ENCODE results near the gene RHBDD1. TPM values are rescaled to one million over a fixed set of nuclear protein-coding genes. Genes with fewer than 3 reads are reported as not detected.
A peak's percentile ranks its signal among the peaks of the same experiment; 100 is the strongest.
"Not testable (repeated sequence)": the region's sequence is repeated elsewhere in the genome, so short reads cannot be mapped to it uniquely, and the experiment has no call there.

The RHBDD1 gene
- total RNA-seq, 1 donor from 2014 or later = 31.3 TPM

GRCh38 chr2:226799211-226799975 is 36.5 kb upstream of the RHBDD1 start, which contains the start of gene IRS1:
Gene IRS1, minus strand, starts transcription at chr2:226799820. Its CDS starts 1,082 bp downstream, at chr2:226798738.
- DNase-seq (ENCODE audit: low read depth) = peak; percentile 35

DNA sequence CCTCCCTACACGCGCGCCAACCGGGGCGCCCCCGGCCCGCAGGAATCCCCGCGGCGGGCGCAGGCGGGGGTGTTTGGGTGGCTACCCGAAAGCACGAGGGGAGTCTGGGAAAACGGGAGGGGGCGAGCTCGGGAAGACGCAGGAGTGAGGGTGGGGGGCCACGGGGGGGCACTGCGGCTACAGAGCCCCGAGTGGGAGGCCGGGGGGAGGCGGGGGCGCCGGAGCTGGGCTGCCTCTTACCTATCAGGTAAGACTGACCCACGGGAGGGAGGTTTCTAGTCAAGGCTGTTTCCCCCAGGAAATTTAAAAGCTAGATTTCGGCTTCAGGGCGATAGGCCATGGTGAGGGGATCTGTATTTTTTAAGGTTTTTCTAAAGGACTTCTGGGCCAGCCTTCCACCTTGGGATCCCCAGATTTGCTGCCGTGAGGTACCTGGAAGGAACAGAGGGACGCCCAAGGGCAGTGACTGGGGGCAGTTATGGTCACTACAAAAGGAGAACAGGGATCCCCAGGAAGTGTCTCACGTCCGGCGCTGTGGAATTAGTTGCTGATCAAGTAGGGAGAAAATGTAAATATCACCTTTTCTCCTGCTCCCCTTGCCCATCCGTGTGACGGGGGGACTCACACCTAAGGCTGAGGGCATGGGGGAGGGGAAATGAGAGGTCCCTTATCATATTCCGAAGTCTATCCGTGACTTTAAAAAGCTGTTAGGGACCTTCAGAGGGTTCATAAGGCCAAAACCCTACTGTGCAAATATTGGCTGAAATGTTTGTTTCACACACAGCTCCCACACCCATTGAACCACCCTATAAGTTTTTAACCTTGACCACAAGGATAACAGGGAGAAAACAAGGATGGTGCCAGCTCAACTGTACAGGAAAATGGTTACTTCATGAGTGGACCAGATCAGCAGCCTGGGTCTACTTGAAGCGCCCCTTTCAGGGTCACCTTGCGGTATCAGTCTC is 35.6 kb upstream of the RHBDD1 start:
- peak; percentile 49 for DNase-seq (ENCODE audit: low read depth)

- peak; percentile 90 for DNase-seq (ENCODE audit: low read depth)
These were observed 34.7 kb upstream of the RHBDD1 start for GRCh38 chr2:226800941-226801784.

DNA sequence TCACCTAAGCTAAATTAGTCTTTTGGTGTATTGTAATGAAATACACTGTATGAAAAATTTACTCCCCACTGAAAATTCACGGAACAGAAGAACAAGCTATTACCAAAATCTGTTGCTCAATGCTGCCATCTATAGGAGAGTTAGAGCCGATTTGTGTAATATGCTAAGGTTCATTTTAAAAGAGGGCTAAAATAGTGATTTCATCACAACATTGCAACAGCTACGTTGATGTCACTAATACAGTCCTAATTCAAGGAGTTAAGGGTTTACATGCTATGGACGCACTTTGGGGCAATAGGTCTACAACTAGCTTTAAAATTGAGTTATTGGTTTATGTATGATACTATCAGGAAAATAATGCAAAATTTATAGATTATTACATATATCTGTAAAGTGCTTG is 33.3 kb upstream of the RHBDD1 start:
- peak; percentile 83 for DNase-seq (ENCODE audit: low read depth)

- DNase-seq (ENCODE audit: low read depth) = no peak
These were observed 32.4 kb upstream of the RHBDD1 start for GRCh38 chr2:226803410-226803809.

DNA sequence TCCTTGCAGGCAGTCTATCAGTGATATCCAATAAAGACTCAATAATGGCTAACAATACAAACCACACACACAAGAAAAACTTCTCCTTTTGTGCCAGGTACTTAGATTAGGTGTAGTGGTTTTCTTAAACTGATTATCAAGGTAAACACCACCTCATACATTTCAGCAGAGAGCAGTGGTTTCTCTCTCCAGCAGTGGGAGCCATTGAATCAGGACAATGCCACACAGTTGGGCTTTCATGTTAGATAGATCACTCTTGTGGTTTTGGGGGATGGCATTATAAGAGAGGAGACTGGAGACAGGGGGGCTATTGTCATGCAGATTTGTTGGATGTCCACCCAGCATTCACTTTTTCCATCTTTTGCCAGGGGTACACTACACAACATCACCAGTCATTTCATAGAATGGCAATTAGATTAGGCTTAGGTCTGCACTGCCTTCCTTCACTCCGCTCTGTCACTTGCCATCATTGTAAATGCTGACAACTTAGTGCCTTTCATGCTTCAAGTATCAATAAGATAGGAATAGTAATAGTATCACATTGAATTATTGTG is 22.6 kb upstream of the RHBDD1 start:
- DNase-seq (ENCODE audit: low read depth) = peak; percentile 21

DNA sequence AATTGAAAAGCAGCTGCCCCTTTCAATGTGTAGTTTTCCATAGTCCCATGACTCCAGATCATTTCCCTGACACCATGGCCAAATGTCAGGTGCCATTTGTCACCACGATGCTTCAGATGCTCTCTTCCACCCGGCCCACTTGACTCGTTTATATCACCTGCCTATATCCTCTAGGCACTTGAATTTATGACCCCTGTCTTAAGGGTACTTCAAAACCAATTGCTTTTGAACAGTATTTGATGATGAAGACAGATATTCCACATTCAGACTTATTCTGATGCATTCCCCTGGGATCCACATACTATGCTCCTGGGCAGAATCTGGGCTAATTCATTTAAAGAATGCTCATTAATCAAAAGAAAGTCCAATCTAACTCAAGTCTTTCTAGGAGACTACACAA is 16.9 kb upstream of the RHBDD1 start:
- no peak for DNase-seq (ENCODE audit: low read depth)

- no peak for DNase-seq (ENCODE audit: low read depth)
These were observed 10.8 kb upstream of the RHBDD1 start for GRCh38 chr2:226825056-226825455.

- DNase-seq (ENCODE audit: low read depth) = no peak
These were observed 7.7 kb upstream of the RHBDD1 start for GRCh38 chr2:226828191-226828590.

GRCh38 chr2:226829721-226830631 is 5.9 kb upstream of the RHBDD1 start:
- no peak for DNase-seq (ENCODE audit: low read depth)

DNA sequence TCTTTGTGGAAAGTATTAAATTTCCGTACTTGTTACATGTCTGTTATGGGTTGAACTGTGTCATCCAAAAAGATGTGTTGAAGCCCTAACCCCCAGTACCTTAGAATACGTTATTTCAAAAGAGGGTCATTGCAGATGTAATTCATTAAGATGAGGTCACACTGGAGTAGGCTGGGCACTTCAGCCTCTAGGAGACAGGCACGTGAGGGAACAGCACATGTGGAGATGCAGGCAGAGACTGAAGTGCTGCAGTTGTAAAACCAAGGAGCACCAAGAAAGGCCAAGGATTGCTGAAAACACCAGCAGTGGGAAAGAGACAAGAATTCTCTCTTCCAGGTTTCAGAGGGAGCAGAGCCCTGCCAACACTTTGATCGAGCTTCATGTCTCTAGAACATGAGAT is 4.6 kb upstream of the RHBDD1 start:
- DNase-seq (ENCODE audit: low read depth) = no peak

- DNase-seq (ENCODE audit: low read depth) = no peak
These were observed 3.8 kb upstream of the RHBDD1 start for GRCh38 chr2:226832061-226832460.

GRCh38 chr2:226834880-226835279 is 974 bp upstream of the RHBDD1 start:
- not testable (repeated sequence) for DNase-seq (ENCODE audit: low read depth)

DNA sequence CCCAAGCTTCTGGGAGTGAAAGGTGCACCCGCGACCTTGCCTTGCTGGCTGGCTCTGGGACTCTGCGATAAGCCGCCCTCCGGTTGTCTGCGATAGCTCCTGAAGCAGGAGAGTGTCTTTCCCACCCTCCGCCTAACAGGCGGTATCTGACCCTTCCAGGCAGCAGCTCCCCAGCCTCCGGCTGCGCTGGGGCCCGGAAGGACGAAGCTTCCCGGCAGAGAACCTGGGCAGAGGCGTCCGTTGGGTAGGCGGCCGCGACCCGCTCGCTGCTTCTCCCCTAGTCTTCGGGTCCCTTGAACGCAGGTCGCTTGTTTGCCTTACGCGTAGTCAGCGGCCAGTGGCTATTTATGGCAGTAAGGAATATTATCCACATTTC is 446 bp upstream of the RHBDD1 start:
- DNase-seq (ENCODE audit: low read depth) = peak; percentile 8

DNA sequence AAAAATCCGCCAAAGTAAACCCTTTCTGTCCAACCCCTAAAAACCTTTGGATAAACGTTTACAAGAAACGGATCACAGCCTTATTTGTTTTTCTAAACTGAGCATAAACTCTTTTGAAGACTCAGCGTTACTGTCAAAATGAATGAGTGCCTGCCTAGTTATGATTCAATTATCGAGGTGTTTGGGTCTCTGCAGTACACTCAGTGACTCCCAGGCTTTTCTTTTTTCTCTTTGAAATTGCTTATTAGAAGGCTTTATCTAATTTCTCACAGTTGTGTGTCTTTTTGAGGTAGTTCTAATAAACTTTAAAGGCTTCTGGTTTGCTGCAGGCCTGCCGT is 663 bp downstream of the RHBDD1 start:
- DNase-seq (ENCODE audit: low read depth) = no peak

GRCh38 chr2:226837334-226837733 is 1.5 kb downstream of the RHBDD1 start:
- no peak for DNase-seq (ENCODE audit: low read depth)

GRCh38 chr2:226837787-226838603 is 2.1 kb downstream of the RHBDD1 start:
- no peak for DNase-seq (ENCODE audit: low read depth)

- DNase-seq (ENCODE audit: low read depth) = no peak
These were observed 2.9 kb downstream of the RHBDD1 start for GRCh38 chr2:226838722-226839121.

- DNase-seq (ENCODE audit: low read depth) = no peak
These were observed 3.3 kb downstream of the RHBDD1 start for GRCh38 chr2:226839161-226839560.

GRCh38 chr2:226839951-226840350 is 4.1 kb downstream of the RHBDD1 start:
- no peak for DNase-seq (ENCODE audit: low read depth)
